Activated CD8-positive, alpha-beta memory T cell treated with anti-CD3 and anti-CD28 coated beads for 24 hours (primary cell): ENCODE data around the gene SOX6.

Source experiments
- DNase-seq: peaks from one replicate; pipeline ENCODE4 v3.0.0-alpha.2; 2020

SOX6 gene

GRCh38 chr11:16028419-16028818, 327.9 kb downstream of the SOX6 start:
- no peak for DNase-seq

- no peak for DNase-seq
These were observed 328.7 kb downstream of the SOX6 start for GRCh38 chr11:16027621-16028020.

GRCh38 chr11:16026849-16027248, 329.5 kb downstream of the SOX6 start:
- no peak for DNase-seq

DNA sequence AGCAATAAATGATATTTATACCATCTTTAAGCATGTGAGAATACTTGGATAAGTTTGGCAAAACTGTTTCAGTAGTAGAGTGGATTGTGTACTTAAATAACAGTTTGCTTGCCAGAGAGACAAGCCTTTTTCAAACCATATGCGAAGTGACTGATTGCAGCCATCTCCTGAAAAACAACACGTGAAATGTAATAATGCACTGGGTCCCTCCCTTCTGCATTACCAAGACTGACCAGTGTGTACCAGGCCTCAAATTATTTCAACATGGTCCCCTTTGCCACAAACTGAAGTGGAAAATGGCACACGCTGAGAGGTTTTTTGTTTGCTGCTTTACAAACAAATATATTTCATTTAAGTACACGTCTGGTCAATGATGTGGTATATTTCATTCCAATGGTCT, 337.4 kb downstream of the SOX6 start:
- DNase-seq = no peak

DNA sequence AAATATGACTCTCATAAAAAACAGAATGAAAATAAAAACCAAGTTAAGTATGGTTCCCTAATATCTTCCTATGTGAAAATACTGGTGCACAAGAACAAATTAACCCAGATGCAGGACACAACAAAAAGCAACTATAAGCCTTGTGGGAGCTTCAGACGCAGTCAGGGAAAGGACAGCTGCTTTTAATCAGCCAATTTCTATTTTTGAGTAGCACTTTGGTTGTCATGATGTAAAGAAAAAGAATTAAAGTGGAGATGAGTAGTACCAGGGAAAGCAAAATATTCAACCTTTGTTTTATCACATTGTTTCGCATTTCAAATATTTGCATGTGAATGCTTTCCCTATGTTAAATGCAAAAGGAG, 339.9 kb downstream of the SOX6 start:
- DNase-seq = no peak

DNA sequence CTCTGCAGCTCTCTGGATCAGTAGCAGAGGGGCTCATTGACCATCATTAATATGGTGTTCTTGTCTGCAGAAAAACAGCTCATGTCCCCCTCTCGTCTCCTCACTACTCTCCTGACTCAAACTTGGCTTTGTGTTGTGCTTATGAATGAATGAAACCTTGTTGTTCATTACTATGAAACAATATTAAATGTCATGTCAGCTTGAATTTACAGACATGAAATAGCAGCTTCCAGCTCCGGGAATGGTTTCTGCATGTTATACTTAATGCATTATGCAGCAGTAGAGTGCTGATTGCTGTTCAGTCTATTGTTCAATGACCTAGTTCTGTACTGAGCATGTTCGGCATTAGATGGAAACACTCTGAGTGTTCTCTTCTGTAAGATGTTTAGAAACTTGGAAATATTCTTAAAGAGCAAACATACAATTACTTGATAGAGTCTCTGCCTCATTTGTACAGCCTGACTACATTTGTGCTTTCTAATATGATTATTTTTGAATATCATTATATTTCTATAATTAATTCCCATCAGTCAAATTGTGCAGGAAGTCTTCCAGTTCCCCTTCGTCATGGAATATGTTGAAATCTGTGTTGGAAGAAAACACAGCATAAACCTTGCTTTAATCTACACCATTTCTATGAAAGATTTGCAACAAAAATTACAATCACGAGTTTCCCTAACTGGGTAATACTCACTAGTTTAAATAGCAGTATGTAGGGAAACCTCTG, 340.4 kb downstream of the SOX6 start:
- DNase-seq = no peak

GRCh38 chr11:16013649-16014275, 342.6 kb downstream of the SOX6 start:
- DNase-seq = no peak

DNA sequence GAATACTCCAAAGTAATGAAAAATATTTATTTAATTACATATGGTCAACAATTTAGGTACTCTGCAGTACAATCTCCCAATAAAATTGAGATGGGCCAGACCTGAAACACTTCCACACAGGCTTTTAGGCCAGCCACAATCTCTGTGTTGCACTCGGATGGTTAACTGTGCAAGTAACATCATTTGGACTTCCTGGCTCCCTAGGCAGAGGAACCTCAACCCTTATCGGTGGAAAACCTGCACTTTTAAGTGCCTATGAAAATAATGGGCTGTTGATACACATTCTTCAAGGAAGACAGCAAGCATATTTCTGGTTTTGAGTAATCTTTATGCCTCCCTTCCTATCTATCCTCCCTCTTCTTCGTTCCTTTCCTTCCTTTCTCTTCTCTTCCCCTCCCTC, 343.1 kb downstream of the SOX6 start:
- DNase-seq = no peak

DNA sequence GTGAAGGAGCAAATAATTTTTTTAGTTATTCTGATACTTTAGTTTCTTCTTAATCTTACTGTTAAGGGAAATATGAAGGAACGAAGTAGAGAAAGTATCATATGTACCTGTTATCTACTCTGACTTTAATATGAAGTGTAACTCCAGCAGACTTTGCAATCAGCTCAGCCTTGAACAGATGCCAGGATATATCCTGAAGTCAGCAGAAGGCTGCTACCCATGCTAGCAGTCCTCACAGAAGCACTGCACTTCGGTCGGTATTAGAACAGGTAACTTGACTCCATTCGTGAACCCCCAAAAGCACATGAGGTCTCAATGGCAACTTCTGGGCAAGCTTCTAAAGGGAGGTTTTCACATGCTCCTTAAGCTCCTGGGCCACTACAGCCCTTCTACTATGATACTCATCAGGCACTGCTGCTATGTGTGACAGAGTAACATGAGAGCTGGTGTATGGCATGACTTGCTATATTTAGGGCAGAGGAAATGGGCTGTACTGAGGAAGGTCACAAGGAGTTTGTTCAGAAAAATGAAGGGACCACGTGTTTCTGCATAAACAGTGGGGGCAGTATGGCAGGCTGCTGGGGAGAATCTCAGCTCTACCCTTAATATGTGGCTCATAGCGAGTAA, 344.1 kb downstream of the SOX6 start:
- no peak for DNase-seq

- DNase-seq = no peak
These were observed 344.9 kb downstream of the SOX6 start for GRCh38 chr11:16011396-16011795.

DNA sequence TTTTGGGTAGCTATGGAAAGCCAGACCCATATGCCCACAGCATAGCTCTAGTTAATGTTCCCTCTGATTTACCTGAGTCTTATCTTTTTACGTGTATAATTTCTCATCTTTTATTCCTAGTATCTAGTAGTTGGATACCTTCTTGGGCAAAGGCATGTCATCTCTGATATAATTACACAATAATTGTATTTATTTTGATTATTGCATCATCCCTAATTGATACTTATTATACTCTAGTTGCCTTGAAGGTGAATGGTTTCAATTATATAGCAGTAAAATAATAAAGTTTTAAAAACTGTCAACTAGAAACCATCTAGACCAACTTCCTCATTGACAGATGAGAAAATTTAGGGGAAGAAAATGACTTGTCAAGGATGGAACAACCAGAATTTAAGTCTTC, 347.3 kb downstream of the SOX6 start:
- no peak for DNase-seq

DNA sequence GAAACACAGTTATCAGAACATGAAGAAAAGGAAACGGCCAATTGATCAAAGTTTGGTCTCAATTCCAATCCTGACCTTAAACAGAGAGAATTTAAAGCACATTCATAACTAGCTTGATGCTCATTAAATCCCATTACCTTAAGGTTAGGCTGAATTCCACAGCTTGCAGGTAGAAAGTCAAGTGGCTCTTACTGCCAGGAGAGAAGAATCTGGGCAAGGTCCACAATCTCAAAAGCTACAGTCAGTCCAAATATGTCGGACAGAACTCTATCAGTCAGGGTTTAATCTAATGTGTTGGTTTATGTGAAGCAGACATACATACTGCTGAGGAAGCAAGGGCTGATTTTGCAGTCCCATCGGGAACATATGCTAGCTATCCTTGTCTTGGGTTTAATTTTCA, 348.8 kb downstream of the SOX6 start:
- DNase-seq = no peak

DNA sequence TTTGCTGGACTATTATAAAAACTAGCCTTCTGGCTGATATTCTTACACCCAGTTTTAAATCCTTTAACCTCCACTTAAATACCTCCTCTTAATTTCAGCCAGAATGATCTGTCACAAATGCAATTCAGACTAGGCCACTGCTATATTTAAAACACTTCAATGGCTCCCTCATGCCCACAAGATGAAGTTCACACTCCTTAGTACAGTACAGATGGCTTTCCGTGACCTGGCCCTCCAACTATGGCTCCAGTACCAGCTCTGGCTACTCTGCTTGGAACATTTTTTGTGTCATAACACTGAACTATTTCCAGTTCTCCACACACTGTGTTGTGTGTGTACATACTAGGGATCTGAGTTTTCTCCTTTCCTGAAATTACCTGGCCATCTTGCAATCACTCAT, 353.4 kb downstream of the SOX6 start:
- DNase-seq = no peak

DNA sequence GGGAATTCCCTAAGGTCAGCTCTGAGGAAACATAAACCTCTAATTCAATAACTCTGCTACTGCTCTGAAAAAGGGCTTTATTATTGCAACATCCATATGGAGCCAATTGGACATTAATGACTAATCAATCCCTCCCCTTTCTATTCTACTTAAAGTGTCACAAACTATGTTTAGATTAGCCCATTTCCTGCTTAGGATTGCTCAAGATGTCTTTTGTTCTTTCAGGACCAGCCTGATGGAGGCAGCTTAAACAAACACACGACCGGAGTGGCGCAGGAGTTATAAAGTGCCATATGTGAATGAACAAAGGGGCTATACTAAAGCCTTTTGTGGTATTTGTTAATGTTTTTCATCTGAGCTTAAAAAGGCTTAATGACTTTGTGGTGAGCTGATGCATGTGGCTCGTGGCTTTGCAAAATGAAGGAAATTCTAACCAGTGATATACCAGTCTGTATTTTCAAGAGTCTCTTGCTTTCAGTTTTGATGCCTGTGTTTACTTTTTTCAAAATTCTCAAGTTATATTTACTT, 354.4 kb downstream of the SOX6 start:
- DNase-seq = no peak

GRCh38 chr11:16001044-16001568, 355.2 kb downstream of the SOX6 start:
- no peak for DNase-seq

DNA sequence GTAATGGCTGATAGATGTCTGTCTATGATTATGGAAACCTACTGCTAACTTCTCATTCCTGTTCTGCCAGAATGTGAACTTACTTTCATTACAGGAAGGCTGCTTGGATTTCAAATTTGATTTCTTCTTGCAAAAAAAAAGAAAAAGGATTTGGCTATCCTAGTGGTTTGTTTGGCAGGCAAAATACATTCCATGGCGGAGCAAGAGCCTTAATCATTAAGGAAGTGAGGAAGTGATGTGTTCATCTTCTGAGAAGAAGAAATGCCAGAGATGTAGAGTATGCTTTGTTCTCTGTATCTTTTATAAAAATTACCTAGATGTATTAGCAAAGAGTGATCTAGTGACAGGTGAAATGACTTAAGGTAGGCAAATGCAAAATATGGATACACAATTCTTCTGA, 356.3 kb downstream of the SOX6 start:
- DNase-seq = no peak

- no peak for DNase-seq
These were observed 363.0 kb downstream of the SOX6 start for GRCh38 chr11:15993345-15993744.

- no peak for DNase-seq
These were observed 365.1 kb downstream of the SOX6 start for GRCh38 chr11:15991215-15991614.

GRCh38 chr11:15989685-15990084, 366.7 kb downstream of the SOX6 start:
- DNase-seq = no peak

DNA sequence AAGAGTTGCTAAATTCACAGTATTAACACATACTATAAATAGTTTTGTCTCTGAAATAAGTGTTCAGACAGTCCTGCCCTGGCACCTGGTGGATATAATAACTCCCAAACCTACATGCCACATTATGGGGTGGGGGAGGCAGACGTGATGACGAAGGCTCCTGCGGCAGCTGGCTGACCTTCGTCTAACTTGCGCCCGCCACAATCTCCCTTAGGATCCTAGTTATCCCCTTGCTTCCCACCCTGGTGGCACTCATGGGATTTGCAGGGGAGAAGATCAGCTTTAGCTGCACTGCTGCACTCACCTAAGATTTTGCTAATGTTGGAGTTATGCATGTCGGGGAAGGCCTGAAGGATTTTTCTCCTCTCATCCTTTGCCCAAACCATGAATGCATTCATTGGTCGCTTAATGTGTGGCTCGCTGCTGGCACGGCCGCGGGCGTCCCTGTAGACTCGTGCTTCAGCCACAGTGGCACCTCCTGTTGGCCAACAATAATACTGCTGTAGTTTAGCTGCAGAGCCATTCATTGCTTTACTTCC, 367.6 kb downstream of the SOX6 start:
- no peak for DNase-seq

- no peak for DNase-seq
These were observed 368.3 kb downstream of the SOX6 start for GRCh38 chr11:15988016-15988550.

DNA sequence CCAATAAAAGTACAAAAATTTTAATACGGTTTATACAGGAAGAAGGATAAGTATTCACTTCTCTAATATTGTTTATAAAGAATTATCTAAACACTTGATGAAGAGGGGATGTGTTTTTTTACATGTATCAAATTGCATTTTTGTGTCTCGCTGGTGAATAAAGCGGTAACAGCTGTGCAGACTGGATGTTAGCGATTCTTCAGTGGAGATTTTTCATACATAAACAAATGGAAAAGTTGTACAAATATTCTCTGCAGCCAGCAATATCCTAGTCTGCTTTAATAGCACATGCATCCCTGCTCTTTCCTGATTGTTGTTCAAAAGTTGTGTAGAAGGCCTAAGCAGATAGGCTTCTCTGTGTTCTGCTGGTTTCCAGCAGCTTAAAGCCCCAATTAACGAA, 369.3 kb downstream of the SOX6 start:
- no peak for DNase-seq

GRCh38 chr11:15985860-15986139, 370.5 kb downstream of the SOX6 start:
- no peak for DNase-seq
